ENCODE data around the gene KRT8. TPM values are rescaled to one million over a fixed set of nuclear protein-coding genes. Genes with fewer than 3 reads are reported as not detected.
A peak's percentile ranks its signal among the peaks of the same experiment; 100 is the strongest.

KRT8 gene
- total RNA-seq, 1 experiment from 2014 or later = 39.2 TPM

- no peak for DNase-seq
- Histone ChIP-seq H3K9me3 (no peaks in the 10 kb centered on the region), H3K27me3 (no peaks in the 10 kb centered on the region), H3K36me3 (no peaks in the 10 kb centered on the region), H3K4me3 (no peak overlapping the region)
These were observed 8.0 kb upstream of the KRT8 start for GRCh38 chr12:52912711-52913430.

- Histone ChIP-seq H3K9me3 (no peaks in the 10 kb centered on the region), H3K4me3 (no peak overlapping the region)
- DNase-seq = no peak
These were observed 5.5 kb upstream of the KRT8 start for GRCh38 chr12:52910248-52910883.

GRCh38 chr12:52909796-52910195 lies 4.9 kb upstream of the KRT8 start:
- Histone ChIP-seq H3K4me3 (no peak overlapping the region), H3K27me3 (no peaks in the 10 kb centered on the region), H3K9me3 (no peaks in the 10 kb centered on the region), H3K36me3 (no peaks in the 10 kb centered on the region)
- DNase-seq = no peak

More at GRCh38 chr12:52910248-52910883, 5.5 kb upstream of the KRT8 start:
- H3K27me3 ChIP-seq = no peaks in the 10 kb centered on the region
- H3K36me3 ChIP-seq = no peaks in the 10 kb centered on the region

- H3K9me3 ChIP-seq = no peaks in the 10 kb centered on the region
- no peak for DNase-seq
- no peak overlapping the region for H3K4me3 ChIP-seq
- H3K27me3 ChIP-seq = no peaks in the 10 kb centered on the region
- no peaks in the 10 kb centered on the region for H3K36me3 ChIP-seq
These were observed 4.5 kb upstream of the KRT8 start for GRCh38 chr12:52909331-52909730.

GRCh38 chr12:52907092-52907810 lies 2.4 kb upstream of the KRT8 start:
- no peak for DNase-seq
- Histone ChIP-seq H3K36me3 (no peaks in the 10 kb centered on the region), H3K9me3 (no peaks in the 10 kb centered on the region), H3K27me3 (no peaks in the 10 kb centered on the region), H3K4me3 (no peak overlapping the region)

- Histone ChIP-seq H3K36me3 (no peaks in the 10 kb centered on the region), H3K9me3 (no peaks in the 10 kb centered on the region), H3K4me3 (no peak overlapping the region), H3K27me3 (no peaks in the 10 kb centered on the region)
- no peak for DNase-seq
These were observed 1.3 kb upstream of the KRT8 start for GRCh38 chr12:52906191-52906601.

GRCh38 chr12:52903855-52904508 lies 894 bp downstream of the KRT8 start:
- no peak overlapping the region for H3K4me3 ChIP-seq

GRCh38 chr12:52903285-52903854 lies 1.5 kb downstream of the KRT8 start:
- H3K4me3 ChIP-seq = peak overlapping the region; percentile 12; the same call in 1 of the 2 replicates
- no peaks in the 10 kb centered on the region for H3K27me3 ChIP-seq
- H3K36me3 ChIP-seq = no peaks in the 10 kb centered on the region
- no peaks in the 10 kb centered on the region for H3K9me3 ChIP-seq
- peak; percentile 55 for DNase-seq

More at GRCh38 chr12:52903855-52904508, 894 bp downstream of the KRT8 start:
- DNase-seq = peak; percentile 34
- Histone ChIP-seq H3K9me3 (no peaks in the 10 kb centered on the region), H3K36me3 (no peaks in the 10 kb centered on the region), H3K27me3 (no peaks in the 10 kb centered on the region)

GRCh38 chr12:52901715-52902541 lies 2.9 kb downstream of the KRT8 start:
- no peak for DNase-seq
- H3K9me3 ChIP-seq = no peaks in the 10 kb centered on the region
- H3K4me3 ChIP-seq = no peak overlapping the region
- H3K36me3 ChIP-seq = no peaks in the 10 kb centered on the region
- H3K27me3 ChIP-seq = no peaks in the 10 kb centered on the region

- DNase-seq = no peak
- no peaks in the 10 kb centered on the region for H3K27me3 ChIP-seq
- H3K36me3 ChIP-seq = no peaks in the 10 kb centered on the region
- H3K4me3 ChIP-seq = no peak overlapping the region
- no peaks in the 10 kb centered on the region for H3K9me3 ChIP-seq
These were observed 3.8 kb downstream of the KRT8 start for GRCh38 chr12:52900896-52901714.

- Histone ChIP-seq H3K27me3 (no peaks in the 10 kb centered on the region), H3K9me3 (no peaks in the 10 kb centered on the region), H3K36me3 (no peaks in the 10 kb centered on the region), H3K4me3 (no peak overlapping the region)
- DNase-seq = no peak
These were observed 4.5 kb downstream of the KRT8 start for GRCh38 chr12:52900166-52900895.

GRCh38 chr12:52899338-52900035 lies 5.4 kb downstream of the KRT8 start:
- Histone ChIP-seq H3K9me3 (no peaks in the 10 kb centered on the region), H3K4me3 (no peak overlapping the region), H3K36me3 (no peaks in the 10 kb centered on the region), H3K27me3 (no peaks in the 10 kb centered on the region)
- no peak for DNase-seq

GRCh38 chr12:52896190-52897100 lies 8.4 kb downstream of the KRT8 start:
- Histone ChIP-seq H3K4me3 (no peak overlapping the region), H3K36me3 (no peaks in the 10 kb centered on the region), H3K27me3 (no peaks in the 10 kb centered on the region), H3K9me3 (no peaks in the 10 kb centered on the region)
- no peak for DNase-seq

Data from MG63 (cell line).